Measurements from ENCODE around the gene ARL15. TPM values are rescaled to one million over a fixed set of nuclear protein-coding genes. Genes with fewer than 3 reads are reported as not detected.

Gene ARL15
- polyA plus RNA-seq, 2 donors = 4.0 to 7.8 TPM

DNA sequence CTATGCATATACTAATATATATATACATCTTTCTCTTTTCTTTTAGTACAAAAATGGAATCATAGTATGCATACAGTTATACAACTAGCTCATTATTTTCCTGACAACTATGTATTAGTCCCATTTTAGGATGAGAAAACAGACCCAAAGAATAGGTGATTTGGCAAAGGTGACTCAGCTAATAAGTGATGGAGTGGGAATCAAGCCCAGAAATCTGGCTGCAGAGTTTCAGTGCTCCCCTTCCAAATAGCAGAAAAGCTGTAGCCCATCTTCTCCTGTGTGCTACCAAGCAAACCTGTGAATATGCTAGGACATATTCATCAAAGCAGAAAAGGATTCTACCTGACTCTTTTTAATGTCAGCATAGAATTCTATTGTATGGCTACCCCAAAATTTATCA is 114.7 kb downstream of the ARL15 start:
- Histone ChIP-seq H3K4me1 (ENCODE audit: control insufficient read depth in 2 of 2, insufficient read depth in 2 of 2, low read length in 1 of 2) (no peaks in the 10 kb centered on the region), H3K4me3 (ENCODE audit: low read depth in 1 of 2, low read length in 2 of 2) (no peak overlapping the region)

DNA sequence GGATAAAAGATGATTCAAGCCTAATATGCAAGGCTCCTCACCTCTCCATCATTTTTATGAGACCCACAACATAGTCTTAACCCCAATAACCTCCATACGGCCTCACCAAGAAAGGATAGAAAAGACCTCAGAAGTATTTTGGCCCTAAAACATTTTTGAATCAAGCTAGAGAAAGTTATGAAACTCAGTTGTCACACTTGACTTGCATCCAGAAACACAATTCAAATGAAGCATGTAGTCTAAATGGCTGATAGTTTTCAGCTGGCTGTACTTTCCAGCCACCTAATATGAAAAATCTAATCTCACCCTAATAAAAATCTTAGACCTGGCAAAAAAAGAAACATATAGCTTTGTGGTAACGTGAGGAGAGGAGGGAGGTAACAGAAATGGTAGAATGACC is 116.1 kb downstream of the ARL15 start:
- H3K27ac ChIP-seq (ENCODE audit: low read depth in 2 of 2, low read length in 1 of 2) = no peak overlapping the region
- no peaks in the 10 kb centered on the region for H3K27me3 ChIP-seq (ENCODE audit: control insufficient read depth in 1 of 2, insufficient read depth in 2 of 2, low read length in 2 of 2)
- H3K9me3 ChIP-seq (ENCODE audit: control insufficient read depth in 2 of 2, insufficient read depth in 1 of 2, low read depth in 1 of 2, low read length in 1 of 2) = no peaks in the 10 kb centered on the region
- 39 to 56% methylated on average over 2 of the region's 2 CpGs for WGBS, 2 donors
- no peaks in the 10 kb centered on the region for H3K36me3 ChIP-seq (ENCODE audit: control insufficient read depth in 2 of 2, insufficient read depth in 2 of 2, low read length in 1 of 2)
- H3K4me1 ChIP-seq (ENCODE audit: control insufficient read depth in 2 of 2, insufficient read depth in 2 of 2, low read length in 1 of 2) = no peaks in the 10 kb centered on the region
- no peak overlapping the region for H3K4me3 ChIP-seq (ENCODE audit: low read depth in 1 of 2, low read length in 2 of 2)

More for the DNA sequence above, 114.7 kb downstream of the ARL15 start:
- Histone ChIP-seq H3K27me3 (ENCODE audit: control insufficient read depth in 1 of 2, insufficient read depth in 2 of 2, low read length in 2 of 2) (no peaks in the 10 kb centered on the region), H3K36me3 (ENCODE audit: control insufficient read depth in 2 of 2, insufficient read depth in 2 of 2, low read length in 1 of 2) (no peaks in the 10 kb centered on the region), H3K27ac (ENCODE audit: low read depth in 2 of 2, low read length in 1 of 2) (no peak overlapping the region), H3K9me3 (ENCODE audit: control insufficient read depth in 2 of 2, insufficient read depth in 1 of 2, low read depth in 1 of 2, low read length in 1 of 2) (no peaks in the 10 kb centered on the region)

DNA sequence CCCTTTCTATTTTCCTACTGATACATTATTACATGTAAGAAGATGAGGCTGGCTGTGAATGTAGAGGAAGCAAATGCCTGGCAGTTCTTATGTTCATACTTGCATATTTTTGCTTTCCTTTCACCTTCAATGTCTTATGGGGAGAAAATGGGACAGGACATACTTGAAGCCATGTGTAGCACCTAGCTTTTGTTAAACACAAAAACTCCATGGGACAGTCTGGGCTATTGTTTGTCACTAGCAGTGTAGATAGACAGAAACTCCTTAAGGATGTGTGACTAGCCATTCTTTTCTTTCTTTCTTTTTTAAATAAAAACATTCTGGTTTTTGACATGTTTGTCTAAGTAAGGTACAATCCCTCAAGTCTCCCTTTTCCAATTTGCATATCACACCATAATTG is 122.7 kb downstream of the ARL15 start:
- Histone ChIP-seq H3K4me3 (ENCODE audit: low read depth in 1 of 2, low read length in 2 of 2) (no peak overlapping the region), H3K9me3 (ENCODE audit: control insufficient read depth in 2 of 2, insufficient read depth in 1 of 2, low read depth in 1 of 2, low read length in 1 of 2) (no peaks in the 10 kb centered on the region), H3K27ac (ENCODE audit: low read depth in 2 of 2, low read length in 1 of 2) (no peak overlapping the region), H3K4me1 (ENCODE audit: control insufficient read depth in 2 of 2, insufficient read depth in 2 of 2, low read length in 1 of 2) (peaks cover 0 to 2% of the 10 kb centered on the region in 2 donors), H3K36me3 (ENCODE audit: control insufficient read depth in 2 of 2, insufficient read depth in 2 of 2, low read length in 1 of 2) (no peaks in the 10 kb centered on the region), H3K27me3 (ENCODE audit: control insufficient read depth in 1 of 2, insufficient read depth in 2 of 2, low read length in 2 of 2) (no peaks in the 10 kb centered on the region)

DNA sequence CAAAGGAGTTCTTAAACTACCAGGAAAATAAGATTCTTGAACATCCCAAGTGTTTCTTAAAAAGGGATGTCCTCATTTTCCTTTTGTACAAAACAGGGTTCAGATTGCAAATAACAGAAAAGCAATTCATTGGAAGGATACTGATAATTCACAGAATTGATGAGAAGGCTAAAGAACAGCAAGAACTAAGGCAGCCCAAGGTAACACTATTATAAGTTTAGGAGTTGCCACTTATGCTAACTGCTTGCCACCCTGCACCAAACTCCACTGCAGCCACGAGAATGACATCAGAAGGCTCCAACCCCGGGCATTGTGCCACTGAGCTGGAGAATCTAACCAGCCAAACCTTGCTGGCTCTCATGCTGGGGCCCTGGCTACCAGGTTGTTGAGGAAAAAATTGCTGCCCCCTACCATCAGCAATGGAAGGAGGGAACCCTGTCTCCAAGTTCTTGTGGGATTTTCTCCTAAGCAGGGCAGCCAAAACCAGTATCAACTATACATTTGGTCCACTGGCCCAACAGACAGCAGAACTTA is 123.4 kb downstream of the ARL15 start:
- WGBS, 2 donors = 73 to 75% methylated on average over 2 of the region's 2 CpGs
- Histone ChIP-seq H3K9me3 (ENCODE audit: control insufficient read depth in 2 of 2, insufficient read depth in 1 of 2, low read depth in 1 of 2, low read length in 1 of 2) (no peaks in the 10 kb centered on the region), H3K27me3 (ENCODE audit: control insufficient read depth in 1 of 2, insufficient read depth in 2 of 2, low read length in 2 of 2) (no peaks in the 10 kb centered on the region), H3K4me1 (ENCODE audit: control insufficient read depth in 2 of 2, insufficient read depth in 2 of 2, low read length in 1 of 2) (peaks cover 0 to 2% of the 10 kb centered on the region in 2 donors), H3K27ac (ENCODE audit: low read depth in 2 of 2, low read length in 1 of 2) (no peak overlapping the region), H3K36me3 (ENCODE audit: control insufficient read depth in 2 of 2, insufficient read depth in 2 of 2, low read length in 1 of 2) (no peaks in the 10 kb centered on the region), H3K4me3 (ENCODE audit: low read depth in 1 of 2, low read length in 2 of 2) (no peak overlapping the region)

DNA sequence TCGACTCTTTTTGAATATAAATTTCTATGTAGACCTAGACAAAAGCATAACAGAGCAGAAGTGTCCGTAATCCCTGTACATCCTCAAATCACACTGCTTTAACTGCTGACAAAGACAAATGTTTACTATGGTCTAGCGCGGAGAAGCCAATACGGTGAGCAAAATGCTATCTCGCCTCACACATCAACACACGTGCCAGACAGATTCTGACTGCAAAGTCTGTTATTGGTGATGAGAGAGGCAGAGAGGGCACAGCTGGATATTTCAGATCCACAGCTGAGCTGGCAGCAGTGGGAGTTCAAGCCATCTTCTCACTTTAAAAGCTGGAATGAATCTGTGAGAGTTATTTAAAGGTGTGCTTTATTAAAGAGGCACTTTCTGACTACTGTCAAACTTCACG is 124.3 kb downstream of the ARL15 start:
- no peaks in the 10 kb centered on the region for H3K36me3 ChIP-seq (ENCODE audit: control insufficient read depth in 2 of 2, insufficient read depth in 2 of 2, low read length in 1 of 2)
- H3K27ac ChIP-seq (ENCODE audit: low read depth in 2 of 2, low read length in 1 of 2) = no peak overlapping the region
- peaks cover 0 to 2% of the 10 kb centered on the region in 2 donors for H3K4me1 ChIP-seq (ENCODE audit: control insufficient read depth in 2 of 2, insufficient read depth in 2 of 2, low read length in 1 of 2)
- no peaks in the 10 kb centered on the region for H3K27me3 ChIP-seq (ENCODE audit: control insufficient read depth in 1 of 2, insufficient read depth in 2 of 2, low read length in 2 of 2)
- H3K4me3 ChIP-seq (ENCODE audit: low read depth in 1 of 2, low read length in 2 of 2) = no peak overlapping the region
- H3K9me3 ChIP-seq (ENCODE audit: control insufficient read depth in 2 of 2, insufficient read depth in 1 of 2, low read depth in 1 of 2, low read length in 1 of 2) = no peaks in the 10 kb centered on the region
- WGBS, 2 donors = 90% methylated on average over 8 of the region's 8 CpGs

DNA sequence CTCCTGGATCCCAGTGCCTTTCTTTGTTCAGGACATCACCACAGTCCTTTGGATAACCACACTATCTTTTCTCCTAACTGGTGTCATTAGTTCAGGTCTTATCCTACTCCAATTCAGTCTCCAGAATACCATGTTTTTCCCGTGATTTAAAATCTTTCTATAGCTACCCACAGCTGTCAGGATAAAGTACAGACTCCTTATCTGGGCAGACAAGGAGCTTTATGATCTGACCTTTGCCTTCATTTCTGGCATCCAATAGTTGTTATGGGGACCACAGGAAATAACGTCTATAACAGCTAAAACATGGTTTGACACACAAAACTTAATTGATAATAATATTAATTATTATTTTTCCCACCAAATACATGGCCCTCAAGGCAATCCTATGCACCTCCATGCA is 125.6 kb downstream of the ARL15 start:
- Histone ChIP-seq H3K4me1 (ENCODE audit: control insufficient read depth in 2 of 2, insufficient read depth in 2 of 2, low read length in 1 of 2) (peaks cover 0 to 2% of the 10 kb centered on the region in 2 donors), H3K9me3 (ENCODE audit: control insufficient read depth in 2 of 2, insufficient read depth in 1 of 2, low read depth in 1 of 2, low read length in 1 of 2) (no peaks in the 10 kb centered on the region), H3K36me3 (ENCODE audit: control insufficient read depth in 2 of 2, insufficient read depth in 2 of 2, low read length in 1 of 2) (no peaks in the 10 kb centered on the region), H3K27ac (ENCODE audit: low read depth in 2 of 2, low read length in 1 of 2) (no peak overlapping the region), H3K27me3 (ENCODE audit: control insufficient read depth in 1 of 2, insufficient read depth in 2 of 2, low read length in 2 of 2) (no peaks in the 10 kb centered on the region), H3K4me3 (ENCODE audit: low read depth in 1 of 2, low read length in 2 of 2) (no peak overlapping the region)
- 70 to 81% methylated on average over 2 of the region's 2 CpGs for WGBS, 2 donors

DNA sequence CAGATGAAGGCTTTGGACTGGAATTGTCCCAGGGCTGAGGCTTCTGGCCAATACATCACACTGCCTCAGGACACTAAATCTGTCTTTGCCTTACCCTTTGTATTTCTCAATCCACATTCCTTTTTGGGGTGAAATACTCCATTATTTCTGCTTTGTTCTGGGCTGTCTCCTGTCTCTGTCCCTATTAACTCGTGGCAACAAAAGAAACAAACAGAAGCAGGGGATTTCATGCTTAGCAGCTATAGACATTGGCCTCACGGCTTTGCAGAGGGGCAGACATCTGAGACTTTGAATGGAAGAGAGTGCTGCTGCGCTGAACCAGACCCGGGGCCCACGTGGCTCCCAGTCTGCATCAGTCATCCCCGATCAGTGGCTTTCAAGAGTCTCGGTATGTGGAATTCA is 129.7 kb downstream of the ARL15 start:
- H3K27ac ChIP-seq (ENCODE audit: low read depth in 2 of 2, low read length in 1 of 2) = no peak overlapping the region
- H3K36me3 ChIP-seq (ENCODE audit: control insufficient read depth in 2 of 2, insufficient read depth in 2 of 2, low read length in 1 of 2) = no peaks in the 10 kb centered on the region
- H3K4me3 ChIP-seq (ENCODE audit: low read depth in 1 of 2, low read length in 2 of 2) = no peak overlapping the region
- H3K9me3 ChIP-seq (ENCODE audit: control insufficient read depth in 2 of 2, insufficient read depth in 1 of 2, low read depth in 1 of 2, low read length in 1 of 2) = no peaks in the 10 kb centered on the region
- 69 to 72% methylated on average over 7 of the region's 7 CpGs for WGBS, 2 donors
- no peaks in the 10 kb centered on the region for H3K27me3 ChIP-seq (ENCODE audit: control insufficient read depth in 1 of 2, insufficient read depth in 2 of 2, low read length in 2 of 2)
- H3K4me1 ChIP-seq (ENCODE audit: control insufficient read depth in 2 of 2, insufficient read depth in 2 of 2, low read length in 1 of 2) = no peaks in the 10 kb centered on the region

DNA sequence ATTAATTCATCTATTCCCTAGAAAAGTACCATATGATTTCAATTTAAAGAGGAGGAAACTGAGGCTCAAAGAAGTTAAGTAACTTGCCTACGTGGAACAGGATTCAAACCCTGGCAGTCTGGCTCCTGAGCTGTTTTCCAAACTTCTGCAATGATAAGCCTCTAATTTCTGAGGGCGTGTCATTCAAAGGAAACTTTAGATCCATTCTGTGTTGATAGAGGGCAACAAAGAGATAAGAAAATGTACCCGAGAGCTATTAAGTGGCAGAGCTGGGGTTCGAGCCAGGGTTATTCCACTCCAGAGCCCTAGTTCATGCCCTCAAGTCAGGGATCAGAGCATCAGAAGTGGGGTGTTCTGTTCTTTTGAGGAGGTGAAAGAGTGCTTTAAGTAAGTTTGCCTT is 131.4 kb downstream of the ARL15 start:
- Histone ChIP-seq H3K4me1 (ENCODE audit: control insufficient read depth in 2 of 2, insufficient read depth in 2 of 2, low read length in 1 of 2) (no peaks in the 10 kb centered on the region), H3K27ac (ENCODE audit: low read depth in 2 of 2, low read length in 1 of 2) (no peak overlapping the region), H3K4me3 (ENCODE audit: low read depth in 1 of 2, low read length in 2 of 2) (no peak overlapping the region), H3K27me3 (ENCODE audit: control insufficient read depth in 1 of 2, insufficient read depth in 2 of 2, low read length in 2 of 2) (no peaks in the 10 kb centered on the region), H3K9me3 (ENCODE audit: control insufficient read depth in 2 of 2, insufficient read depth in 1 of 2, low read depth in 1 of 2, low read length in 1 of 2) (no peaks in the 10 kb centered on the region), H3K36me3 (ENCODE audit: control insufficient read depth in 2 of 2, insufficient read depth in 2 of 2, low read length in 1 of 2) (no peaks in the 10 kb centered on the region)
- WGBS, 2 donors = 62 to 66% methylated on average over 4 of the region's 4 CpGs

DNA sequence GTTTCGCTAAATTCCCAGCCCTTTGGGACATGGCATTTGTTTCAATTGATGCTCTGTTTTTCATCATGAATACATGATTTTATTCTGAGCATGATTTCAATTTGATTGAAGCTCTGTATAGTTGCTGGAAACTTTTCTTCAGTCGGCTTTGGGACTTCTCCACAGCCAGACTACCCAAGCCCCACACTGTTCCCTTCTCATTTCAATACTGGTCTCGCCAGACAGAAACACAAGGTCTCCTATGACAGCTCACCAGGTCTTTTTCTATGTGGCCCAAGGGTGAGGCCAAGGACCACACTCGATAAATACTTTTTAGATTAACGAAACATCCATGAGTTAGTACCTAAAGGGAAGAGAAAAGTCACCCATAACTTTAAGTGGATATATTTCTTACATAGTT is 132.2 kb downstream of the ARL15 start:
- Histone ChIP-seq H3K27me3 (ENCODE audit: control insufficient read depth in 1 of 2, insufficient read depth in 2 of 2, low read length in 2 of 2) (no peaks in the 10 kb centered on the region), H3K27ac (ENCODE audit: low read depth in 2 of 2, low read length in 1 of 2) (no peak overlapping the region), H3K4me3 (ENCODE audit: low read depth in 1 of 2, low read length in 2 of 2) (no peak overlapping the region), H3K4me1 (ENCODE audit: control insufficient read depth in 2 of 2, insufficient read depth in 2 of 2, low read length in 1 of 2) (no peaks in the 10 kb centered on the region), H3K36me3 (ENCODE audit: control insufficient read depth in 2 of 2, insufficient read depth in 2 of 2, low read length in 1 of 2) (no peaks in the 10 kb centered on the region), H3K9me3 (ENCODE audit: control insufficient read depth in 2 of 2, insufficient read depth in 1 of 2, low read depth in 1 of 2, low read length in 1 of 2) (no peaks in the 10 kb centered on the region)
- WGBS, 2 donors = 83 to 87% methylated on average over 5 of the region's 5 CpGs

DNA sequence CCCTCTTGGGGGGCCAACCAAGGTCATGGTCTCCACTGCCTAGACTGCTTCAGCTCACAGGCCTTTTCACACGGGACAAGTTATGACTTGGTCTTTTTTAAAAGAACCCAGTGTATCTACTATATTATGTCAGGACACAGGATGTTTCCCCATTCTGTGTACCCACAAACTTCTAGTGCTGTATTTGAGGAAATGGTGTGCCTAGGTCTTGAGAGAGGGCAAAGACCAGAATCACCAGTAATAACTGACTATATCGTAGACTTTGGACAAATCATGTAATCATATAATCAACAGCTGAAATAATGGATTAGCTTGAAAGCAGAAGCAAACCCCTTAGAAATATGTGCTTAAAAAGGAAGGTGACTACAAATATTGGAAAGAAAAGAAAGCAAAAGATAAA is 133.3 kb downstream of the ARL15 start:
- H3K27me3 ChIP-seq (ENCODE audit: control insufficient read depth in 1 of 2, insufficient read depth in 2 of 2, low read length in 2 of 2) = no peaks in the 10 kb centered on the region
- H3K36me3 ChIP-seq (ENCODE audit: control insufficient read depth in 2 of 2, insufficient read depth in 2 of 2, low read length in 1 of 2) = no peaks in the 10 kb centered on the region
- H3K4me3 ChIP-seq (ENCODE audit: low read depth in 1 of 2, low read length in 2 of 2) = no peak overlapping the region
- no peaks in the 10 kb centered on the region for H3K4me1 ChIP-seq (ENCODE audit: control insufficient read depth in 2 of 2, insufficient read depth in 2 of 2, low read length in 1 of 2)
- WGBS, 2 donors = 83 to 91% methylated on average over 2 of the region's 2 CpGs
- H3K9me3 ChIP-seq (ENCODE audit: control insufficient read depth in 2 of 2, insufficient read depth in 1 of 2, low read depth in 1 of 2, low read length in 1 of 2) = no peaks in the 10 kb centered on the region
- H3K27ac ChIP-seq (ENCODE audit: low read depth in 2 of 2, low read length in 1 of 2) = no peak overlapping the region

Measured in esophagus (tissue), 2 donors.